Tibial nerve (tissue), 4 donors: ENCODE measurements around the gene CAPN7.

Experiments
- CTCF ChIP-seq, 5 experiments: fragments of 200-600 bp in 3 of 5; fragments of 450-650 bp in 2 of 5; sonication (generic) in 3 of 5; IDR thresholded peaks; one replicate each; pipeline ENCODE4 v1.5.1; 2016 to 2019; ENCODE audit warnings: antibody characterized with exemption in 5 of 5, mild to moderate bottlenecking in 3 of 5, moderate library complexity in 2 of 5
- EP300 ChIP-seq, 2 donors: sonication (generic); formaldehyde crosslinking; IDR thresholded peaks; one replicate each; pipeline ENCODE4 v1.6.1; 2017; ENCODE audit warnings: antibody characterized with exemption in 2 of 2, mild to moderate bottlenecking in 1 of 2
- POLR2A ChIP-seq, 2 donors: fragments of 450-650 bp; IDR thresholded peaks; one replicate each; pipeline ENCODE4 v1.6.1; 2017; ENCODE audit warnings: antibody characterized with exemption in 2 of 2, mild to moderate bottlenecking in 2 of 2, moderate library complexity in 2 of 2

- TF ChIP-seq POLR2A (IDR thresholded peaks at IDR 0.05) (no peak), CTCF (IDR thresholded peaks at IDR 0.05) (no peak), EP300 (IDR thresholded peaks at IDR 0.05) (no peak)
Observed at GRCh38 chr3:15199493-15200105, 6.4 kb upstream of the CAPN7 start.
